ENCODE measurements around the gene RHBDL1. TPM values are rescaled to one million over a fixed set of nuclear protein-coding genes. Genes with fewer than 3 reads are reported as not detected.

Gene RHBDL1
- total RNA-seq, 1 donor = 1.3 TPM

- no peak overlapping the region for H3K4me3 ChIP-seq (ENCODE audit: low read depth, low read length)
- no peak for TF ChIP-seq CTCF (IDR thresholded peaks at IDR 0.05; ENCODE audit: insufficient read depth, low read depth, low read length)
- no peak for DNase-seq (ENCODE audit: low read depth)
These were observed 18.9 kb downstream of the RHBDL1 start for GRCh38 chr16:694187-694862.

- no peak overlapping the region for H3K4me3 ChIP-seq (ENCODE audit: low read depth, low read length)
- TF ChIP-seq CTCF (IDR thresholded peaks at IDR 0.05; ENCODE audit: insufficient read depth, low read depth, low read length) = no peak
- no peak for DNase-seq (ENCODE audit: low read depth)
These were observed 19.4 kb downstream of the RHBDL1 start for GRCh38 chr16:694863-695354.

- TF ChIP-seq CTCF (IDR thresholded peaks at IDR 0.05; ENCODE audit: insufficient read depth, low read depth, low read length) = no peak
- DNase-seq (ENCODE audit: low read depth) = no peak
These were observed 20.1 kb downstream of the RHBDL1 start for GRCh38 chr16:695355-696089.

GRCh38 chr16:698911-699671 lies 23.6 kb downstream of the RHBDL1 start:
- no peak for TF ChIP-seq CTCF (IDR thresholded peaks at IDR 0.05; ENCODE audit: insufficient read depth, low read depth, low read length)
- no peak for DNase-seq (ENCODE audit: low read depth)
- H3K4me3 ChIP-seq (ENCODE audit: low read depth, low read length) = no peak overlapping the region

More at GRCh38 chr16:695355-696089, 20.1 kb downstream of the RHBDL1 start:
- H3K4me3 ChIP-seq (ENCODE audit: low read depth, low read length) = no peak overlapping the region

- TF ChIP-seq CTCF (IDR thresholded peaks at IDR 0.05; ENCODE audit: insufficient read depth, low read depth, low read length) = no peak
- no peak overlapping the region for H3K4me3 ChIP-seq (ENCODE audit: low read depth, low read length)
- DNase-seq (ENCODE audit: low read depth) = no peak
These were observed 25.5 kb downstream of the RHBDL1 start for GRCh38 chr16:700684-701584.

- H3K4me3 ChIP-seq (ENCODE audit: low read depth, low read length) = no peak overlapping the region
- no peak for TF ChIP-seq CTCF (IDR thresholded peaks at IDR 0.05; ENCODE audit: insufficient read depth, low read depth, low read length)
- no peak for DNase-seq (ENCODE audit: low read depth)
These were observed 26.9 kb downstream of the RHBDL1 start for GRCh38 chr16:702341-702740.
